ENCODE measurements around the gene DSN1.

The DSN1 gene

GRCh38 chr20:36775826-36776225, 2.3 kb upstream of the DSN1 start:
- TF ChIP-seq CTCF (IDR thresholded peaks at IDR 0.05; ENCODE audit: low read depth, low read length), result no peak
- no peak overlapping the region for H3K4me3 ChIP-seq (ENCODE audit: low read depth, low read length)

GRCh38 chr20:36775196-36775595, 1.6 kb upstream of the DSN1 start:
- no peak overlapping the region for H3K4me3 ChIP-seq (ENCODE audit: low read depth, low read length)
- no peak for TF ChIP-seq CTCF (IDR thresholded peaks at IDR 0.05; ENCODE audit: low read depth, low read length)

- TF ChIP-seq CTCF (IDR thresholded peaks at IDR 0.05; ENCODE audit: low read depth, low read length), result no peak
- peak overlapping the region; percentile 84 for H3K4me3 ChIP-seq (ENCODE audit: low read depth, low read length)
These were observed 411 bp downstream of the DSN1 start for GRCh38 chr20:36773107-36773596.

- H3K4me3 ChIP-seq (ENCODE audit: low read depth, low read length), result no peak overlapping the region
- no peak for TF ChIP-seq CTCF (IDR thresholded peaks at IDR 0.05; ENCODE audit: low read depth, low read length)
These were observed 2.9 kb downstream of the DSN1 start for GRCh38 chr20:36770680-36771079.

GRCh38 chr20:36768768-36769430, 4.7 kb downstream of the DSN1 start:
- TF ChIP-seq CTCF (IDR thresholded peaks at IDR 0.05; ENCODE audit: low read depth, low read length), result no peak
- H3K4me3 ChIP-seq (ENCODE audit: low read depth, low read length), result no peak overlapping the region

GRCh38 chr20:36761125-36761524, 12.4 kb downstream of the DSN1 start:
- H3K4me3 ChIP-seq (ENCODE audit: low read depth, low read length), result no peak overlapping the region
- no peak for TF ChIP-seq CTCF (IDR thresholded peaks at IDR 0.05; ENCODE audit: low read depth, low read length)

- no peak for TF ChIP-seq CTCF (IDR thresholded peaks at IDR 0.05; ENCODE audit: low read depth, low read length)
- no peak overlapping the region for H3K4me3 ChIP-seq (ENCODE audit: low read depth, low read length)
These were observed 12.9 kb downstream of the DSN1 start for GRCh38 chr20:36760647-36761046.

Data from WI38 (cell line).